Pons (tissue), 1 donor: Measurements from ENCODE around the gene TECTA.
A peak's percentile ranks its signal among the peaks of the same experiment; 100 is the strongest.

Experiments used
- DNase-seq: peaks from one replicate; pipeline ENCODE4 v3.0.0-alpha.2; 2016; ENCODE audit warnings: low spot score

The TECTA gene, protein sequence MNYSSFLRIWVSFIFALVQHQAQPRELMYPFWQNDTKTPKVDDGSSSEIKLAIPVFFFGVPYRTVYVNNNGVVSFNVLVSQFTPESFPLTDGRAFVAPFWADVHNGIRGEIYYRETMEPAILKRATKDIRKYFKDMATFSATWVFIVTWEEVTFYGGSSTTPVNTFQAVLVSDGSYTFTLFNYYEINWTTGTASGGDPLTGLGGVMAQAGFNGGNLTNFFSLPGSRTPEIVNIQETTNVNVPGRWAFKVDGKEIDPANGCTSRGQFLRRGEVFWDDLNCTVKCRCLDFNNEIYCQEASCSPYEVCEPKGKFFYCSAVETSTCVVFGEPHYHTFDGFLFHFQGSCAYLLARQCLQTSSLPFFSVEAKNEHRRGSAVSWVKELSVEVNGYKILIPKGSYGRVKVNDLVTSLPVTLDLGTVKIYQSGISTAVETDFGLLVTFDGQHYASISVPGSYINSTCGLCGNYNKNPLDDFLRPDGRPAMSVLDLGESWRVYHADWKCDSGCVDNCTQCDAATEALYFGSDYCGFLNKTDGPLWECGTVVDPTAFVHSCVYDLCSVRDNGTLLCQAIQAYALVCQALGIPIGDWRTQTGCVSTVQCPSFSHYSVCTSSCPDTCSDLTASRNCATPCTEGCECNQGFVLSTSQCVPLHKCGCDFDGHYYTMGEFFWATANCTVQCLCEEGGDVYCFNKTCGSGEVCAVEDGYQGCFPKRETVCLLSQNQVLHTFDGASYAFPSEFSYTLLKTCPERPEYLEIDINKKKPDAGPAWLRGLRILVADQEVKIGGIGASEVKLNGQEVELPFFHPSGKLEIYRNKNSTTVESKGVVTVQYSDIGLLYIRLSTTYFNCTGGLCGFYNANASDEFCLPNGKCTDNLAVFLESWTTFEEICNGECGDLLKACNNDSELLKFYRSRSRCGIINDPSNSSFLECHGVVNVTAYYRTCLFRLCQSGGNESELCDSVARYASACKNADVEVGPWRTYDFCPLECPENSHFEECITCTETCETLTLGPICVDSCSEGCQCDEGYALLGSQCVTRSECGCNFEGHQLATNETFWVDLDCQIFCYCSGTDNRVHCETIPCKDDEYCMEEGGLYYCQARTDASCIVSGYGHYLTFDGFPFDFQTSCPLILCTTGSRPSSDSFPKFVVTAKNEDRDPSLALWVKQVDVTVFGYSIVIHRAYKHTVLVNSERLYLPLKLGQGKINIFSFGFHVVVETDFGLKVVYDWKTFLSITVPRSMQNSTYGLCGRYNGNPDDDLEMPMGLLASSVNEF (N-terminal part only)

DNA sequence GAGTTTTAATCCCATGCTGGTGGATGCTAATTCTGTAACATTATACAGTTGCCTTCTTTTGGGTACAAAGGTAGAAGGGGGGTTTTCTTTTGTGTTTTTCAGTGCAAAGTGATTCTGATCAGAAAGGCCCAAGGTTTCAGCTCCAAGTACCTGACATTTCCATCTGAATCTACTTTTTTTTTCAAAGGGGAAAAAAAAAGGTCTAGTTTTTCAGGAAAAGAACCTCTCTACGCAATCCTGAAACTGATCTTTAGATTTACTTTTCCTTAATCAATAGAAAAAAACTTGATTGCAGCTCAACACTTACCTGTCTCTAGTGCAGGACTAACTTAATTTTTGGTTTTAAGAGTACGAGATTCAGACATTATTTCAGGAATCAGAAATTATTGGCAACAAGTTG is at the start of gene TECTA:
TSS of gene TECTA (plus strand) at position 301 of the 400 bp plus-strand sequence. CDS start 1,423 bp downstream, outside the sequence.
- no peak for DNase-seq

DNA sequence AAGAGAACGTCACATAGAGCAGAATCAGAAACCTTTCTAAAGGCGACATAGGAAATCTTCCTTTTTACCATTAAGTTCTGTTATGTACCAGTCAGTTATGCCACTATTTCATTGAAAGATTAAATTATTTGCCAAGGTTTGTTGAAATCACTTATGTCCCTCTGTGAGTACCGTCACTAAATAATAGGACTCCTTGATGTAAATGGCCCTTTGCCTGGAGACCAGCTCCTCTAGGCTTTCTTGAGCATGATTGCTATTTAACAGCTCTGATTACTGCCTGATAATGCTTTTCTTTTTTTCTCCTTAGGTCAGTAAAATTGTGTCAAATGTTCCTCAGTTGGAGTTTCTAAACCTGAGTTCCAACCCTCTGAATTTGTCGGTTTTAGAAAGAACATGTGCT is 47.8 kb upstream of the TECTA start:
- no peak for DNase-seq

DNA sequence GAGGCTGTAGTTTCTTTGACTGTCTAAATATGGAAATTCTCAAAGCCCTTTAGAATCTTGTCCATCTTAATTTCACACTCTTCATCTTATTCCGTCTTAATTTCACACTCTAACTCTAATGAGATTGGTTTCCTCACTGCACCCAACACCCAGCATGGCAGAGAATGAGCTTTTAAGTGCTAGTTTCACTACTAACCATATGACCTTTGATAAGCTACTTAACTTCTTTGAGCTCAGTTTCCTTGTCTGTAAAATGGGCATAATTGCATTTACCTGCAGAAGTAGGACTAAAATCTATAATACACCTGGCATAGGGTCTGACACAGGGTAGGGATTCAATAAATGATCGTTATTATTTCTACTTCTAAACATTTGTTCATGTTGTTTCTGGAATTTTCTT is 46.8 kb upstream of the TECTA start:
- no peak for DNase-seq

DNA sequence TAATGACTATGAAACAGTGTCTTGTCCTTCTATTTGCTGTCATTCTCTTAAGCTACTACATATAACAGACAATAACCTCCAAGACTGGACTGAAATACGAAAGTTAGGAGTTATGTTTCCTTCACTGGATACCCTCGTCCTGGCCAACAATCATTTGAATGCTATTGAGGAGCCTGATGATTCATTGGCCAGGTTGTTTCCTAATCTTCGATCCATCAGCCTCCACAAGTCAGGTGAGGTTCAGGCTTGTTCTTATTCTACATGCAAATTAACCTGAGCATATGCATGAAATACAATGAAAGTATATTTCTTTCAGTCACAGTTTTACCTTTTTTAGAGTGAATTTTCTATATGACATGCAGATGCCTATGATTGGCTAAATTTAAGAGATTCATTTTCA is 46.0 kb upstream of the TECTA start:
- DNase-seq = no peak

DNA sequence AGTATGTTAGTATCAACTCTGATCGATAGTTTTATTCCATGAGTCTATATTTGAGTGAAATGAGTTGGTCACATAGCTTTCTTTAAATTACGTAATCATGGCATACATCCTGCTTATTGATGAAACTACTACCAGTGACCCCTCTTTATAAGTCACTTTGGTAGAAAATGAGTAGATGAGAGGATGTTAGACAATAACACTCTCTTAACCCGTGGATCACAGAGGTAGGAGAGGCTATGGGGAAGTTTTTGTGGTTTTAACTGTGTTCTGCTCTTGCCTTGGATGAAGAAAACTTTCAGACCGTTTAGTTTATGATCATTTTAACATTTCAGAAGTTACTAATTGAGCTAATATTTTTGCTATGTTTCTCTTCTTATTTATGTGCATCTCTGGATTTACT is 43.1 kb upstream of the TECTA start:
- DNase-seq = no peak

DNA sequence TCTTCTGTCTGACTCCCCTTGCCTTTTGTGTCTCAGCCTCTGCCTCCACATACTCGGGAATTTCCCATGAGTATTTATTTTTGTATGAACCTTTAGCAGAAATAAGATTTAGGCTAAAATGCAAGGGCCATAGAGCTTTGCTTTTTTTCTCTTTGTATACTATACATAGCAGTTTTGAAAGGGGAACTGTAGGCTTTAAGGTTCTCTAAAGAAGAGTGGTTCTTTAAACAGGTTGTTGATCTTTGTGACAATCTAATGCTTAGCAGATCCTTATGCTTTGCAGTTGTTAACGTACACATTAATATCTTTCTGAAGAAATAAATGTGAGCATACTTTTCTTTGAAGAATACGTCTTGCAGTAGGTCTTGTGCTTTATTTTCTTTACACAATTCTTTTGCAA is 42.1 kb upstream of the TECTA start:
- DNase-seq = no peak

DNA sequence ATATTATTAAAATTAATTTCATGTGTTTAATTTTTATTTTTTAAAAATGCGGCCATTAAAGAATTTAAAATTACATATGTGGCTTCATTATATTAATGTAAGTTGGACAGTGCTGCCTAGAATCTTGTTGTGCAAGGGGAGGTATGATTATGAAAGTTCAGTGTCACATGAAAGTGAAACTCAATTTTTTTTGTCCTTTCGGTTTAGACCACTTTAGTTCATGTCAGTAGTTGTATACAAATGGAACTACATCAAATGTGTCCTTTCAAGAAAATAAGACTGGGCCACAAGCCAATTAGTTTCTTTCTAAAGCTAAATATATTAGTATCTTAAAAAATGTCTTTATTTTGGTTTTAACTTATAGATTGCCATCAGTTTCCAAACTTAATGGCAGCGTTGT is 41.4 kb upstream of the TECTA start:
- DNase-seq = no peak

DNA sequence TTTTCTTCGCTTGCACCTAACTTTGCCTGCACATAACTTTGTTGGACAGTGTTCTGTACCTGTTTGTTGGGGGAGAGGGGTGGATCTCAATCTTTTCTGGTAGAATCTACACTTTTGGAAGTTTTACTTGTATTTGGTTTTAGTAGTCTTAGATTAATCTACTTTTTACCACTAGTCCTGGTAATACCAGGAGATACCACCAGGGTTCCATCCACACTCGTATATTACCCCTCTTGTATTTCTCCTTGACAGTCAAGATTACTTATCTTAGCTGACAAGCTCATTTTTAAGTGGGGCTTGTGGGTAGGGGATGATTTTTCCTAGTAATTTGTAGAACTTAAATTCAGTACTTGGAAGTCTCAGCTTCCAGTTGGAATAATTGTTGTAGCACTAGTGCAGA is 37.3 kb upstream of the TECTA start:
- DNase-seq = no peak

DNA sequence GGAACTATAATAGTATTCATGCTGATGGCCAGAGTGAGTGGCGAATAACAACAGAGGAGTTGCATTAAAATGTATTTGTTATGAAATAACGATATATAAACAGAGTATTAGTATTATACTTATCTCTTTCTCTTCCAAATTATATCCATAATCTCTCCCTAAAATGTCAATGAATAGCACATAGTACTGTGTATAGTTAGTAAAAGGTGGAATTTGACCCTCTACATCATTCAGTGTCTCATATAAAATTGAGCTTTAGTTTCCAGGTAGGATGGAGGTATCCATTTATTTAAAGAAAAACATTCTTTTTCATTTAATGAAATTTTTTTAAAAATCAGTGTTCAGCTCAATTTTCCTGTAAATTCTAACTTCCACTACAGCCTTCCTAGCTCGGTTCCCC is 34.4 kb upstream of the TECTA start:
- no peak for DNase-seq

DNA sequence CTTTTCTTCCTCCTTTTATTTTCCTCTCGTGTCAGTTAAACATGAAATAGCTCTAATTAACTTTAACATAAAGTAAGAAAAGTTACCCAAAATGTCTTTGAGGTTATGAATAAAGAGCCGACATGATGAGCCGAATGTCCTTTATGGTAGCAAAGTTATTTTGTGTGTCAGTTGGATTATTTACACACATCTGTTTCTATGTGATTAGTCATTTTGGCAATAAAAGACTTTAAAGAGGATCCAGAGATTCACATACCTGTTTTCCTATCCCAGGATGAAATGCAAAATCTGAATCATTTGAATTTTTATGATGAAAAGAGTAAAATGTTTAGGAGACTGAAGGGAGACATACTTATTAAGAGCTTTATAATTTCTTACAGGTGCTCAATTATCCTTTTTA is 34.0 kb upstream of the TECTA start:
- DNase-seq = no peak

DNA sequence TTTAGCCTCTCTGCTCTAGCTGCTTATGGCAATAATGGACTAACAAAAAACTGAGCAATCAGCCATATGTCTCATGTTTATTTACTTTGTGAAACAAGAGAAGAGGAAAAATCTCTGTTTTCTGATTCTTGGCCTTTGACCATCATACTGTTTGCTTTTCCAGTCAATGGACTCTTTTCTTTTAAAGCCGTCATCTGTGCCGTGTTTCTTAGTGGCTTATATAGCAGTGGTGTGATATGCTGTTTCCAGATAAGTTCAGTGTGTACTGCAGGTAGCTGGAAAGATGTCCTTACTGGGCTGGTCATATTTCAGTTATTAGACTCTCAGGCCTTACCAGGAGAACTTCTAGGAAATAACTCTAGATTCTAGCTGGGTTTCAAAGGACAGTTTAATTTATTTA is 33.6 kb upstream of the TECTA start:
- DNase-seq = peak; percentile 60

DNA sequence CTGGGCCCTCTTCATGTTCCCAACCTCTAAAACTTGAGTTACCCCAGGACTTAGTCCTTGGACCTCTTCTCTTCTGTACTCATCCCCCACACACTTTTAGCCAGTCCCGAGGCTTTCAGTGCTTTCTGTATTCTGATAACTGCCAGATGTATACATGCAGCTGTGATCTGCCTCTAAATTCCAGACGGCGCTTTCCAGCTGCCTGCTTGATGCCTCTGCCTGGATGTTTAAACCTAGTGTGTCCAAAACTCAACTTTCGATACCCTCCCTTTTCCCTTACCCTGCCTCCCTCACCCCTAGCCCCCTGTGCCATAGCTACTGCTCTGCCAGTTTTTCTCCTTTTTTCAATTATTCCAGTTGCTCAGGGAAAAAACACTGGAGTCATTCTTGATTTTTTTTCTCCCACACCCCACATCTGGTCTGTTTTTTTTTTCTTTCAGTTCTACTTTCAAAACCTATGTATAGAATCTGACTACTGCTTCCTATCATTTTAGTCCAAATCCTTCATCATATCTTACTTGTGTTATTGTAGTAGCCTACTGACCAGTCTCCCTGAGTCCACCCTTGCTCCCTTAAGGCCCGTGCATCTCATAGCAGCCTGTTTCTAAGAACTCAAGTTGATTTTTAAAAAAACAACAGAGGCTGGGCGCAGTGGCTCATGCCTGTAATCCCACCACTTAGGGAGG is 32.9 kb upstream of the TECTA start:
- peak; percentile 21 for DNase-seq

DNA sequence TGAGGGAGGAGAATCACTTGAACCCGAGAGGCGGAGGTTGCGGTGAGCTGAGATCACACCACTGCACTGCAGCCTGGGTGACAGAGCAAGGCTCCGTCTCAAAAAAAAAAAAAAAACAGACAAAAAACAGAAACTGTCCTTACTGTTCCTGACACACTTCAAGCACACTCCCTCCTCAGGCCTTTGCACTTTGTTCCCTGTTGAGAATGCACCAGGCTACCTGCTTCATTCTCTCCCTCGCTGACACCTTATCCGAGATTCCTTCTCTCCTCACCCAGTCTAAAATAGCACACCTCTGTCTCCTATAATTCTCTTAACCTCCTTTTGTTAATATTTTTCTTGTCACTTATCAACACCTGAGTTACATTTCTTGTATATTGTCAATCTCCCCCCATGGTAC is 32.3 kb upstream of the TECTA start:
- no peak for DNase-seq

DNA sequence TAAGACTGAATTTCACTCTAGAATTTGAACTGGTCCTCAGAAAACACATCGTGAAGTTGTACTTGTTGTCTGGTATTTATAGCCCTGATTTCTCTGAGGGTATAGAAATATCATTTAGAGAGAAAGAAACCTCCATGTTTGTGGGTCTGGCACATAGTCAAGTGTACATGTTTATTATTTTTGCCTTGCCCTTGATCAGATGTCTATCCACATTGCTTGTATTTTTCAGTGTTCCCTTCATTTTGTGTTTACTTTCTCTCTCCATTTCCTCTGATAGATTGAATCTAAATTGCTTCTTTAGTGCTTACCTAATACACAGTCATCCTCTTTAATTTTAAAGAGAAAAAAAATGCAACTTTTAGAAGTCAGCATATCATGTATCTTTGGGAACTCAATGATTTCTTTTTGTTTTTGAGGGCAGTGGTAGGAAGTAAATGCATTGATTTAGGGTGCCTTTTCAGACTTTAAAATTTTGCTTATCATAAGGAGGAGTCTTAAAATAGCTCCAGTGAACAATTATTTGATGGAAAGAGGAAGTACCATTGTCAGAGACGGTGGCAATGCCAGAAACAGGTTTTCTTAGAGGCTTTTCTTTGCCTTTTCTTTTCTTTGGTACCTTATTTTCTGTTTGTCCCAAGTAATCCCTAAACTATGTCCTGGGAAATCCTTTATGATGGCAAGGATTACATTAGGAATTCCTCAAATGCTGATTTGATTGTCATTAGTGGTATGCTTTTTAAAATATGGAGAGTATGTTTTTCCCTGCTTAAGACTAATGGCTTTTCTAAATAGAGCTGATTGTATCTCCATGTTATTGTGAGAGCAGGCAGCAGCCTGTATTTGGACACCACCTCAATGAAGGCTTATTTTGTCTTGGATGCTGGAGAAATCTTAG is 29.8 kb upstream of the TECTA start:
- peak; percentile 9 for DNase-seq

DNA sequence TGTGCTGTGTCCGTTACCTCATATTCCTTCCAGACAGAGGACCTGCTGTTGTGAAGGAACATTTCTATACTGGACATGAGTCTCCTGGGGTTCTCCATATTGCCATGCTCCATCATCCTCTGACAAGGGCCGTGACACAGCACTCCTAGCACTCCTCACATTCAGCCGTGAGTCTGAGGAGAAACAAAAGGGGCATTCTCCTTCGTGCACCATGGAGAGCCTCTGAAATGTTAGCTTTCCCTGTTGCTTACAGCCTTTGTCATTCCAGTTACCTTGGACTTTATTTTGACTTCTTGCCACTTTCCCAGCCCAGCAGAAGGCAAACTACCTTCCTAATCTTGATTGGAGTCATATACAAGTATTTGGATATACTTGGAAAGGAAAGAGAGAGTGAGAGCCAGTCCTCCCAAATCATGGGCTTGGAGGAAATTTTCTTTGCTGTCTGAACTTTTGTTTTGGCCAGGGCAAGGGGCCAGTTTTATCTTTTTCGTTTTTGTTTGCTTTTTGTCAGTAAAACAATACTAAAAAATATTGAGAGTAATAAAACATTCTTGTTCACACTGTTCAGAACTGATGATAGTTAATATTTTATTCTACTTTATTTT is 29.1 kb upstream of the TECTA start:
- DNase-seq = peak; percentile 93

DNA sequence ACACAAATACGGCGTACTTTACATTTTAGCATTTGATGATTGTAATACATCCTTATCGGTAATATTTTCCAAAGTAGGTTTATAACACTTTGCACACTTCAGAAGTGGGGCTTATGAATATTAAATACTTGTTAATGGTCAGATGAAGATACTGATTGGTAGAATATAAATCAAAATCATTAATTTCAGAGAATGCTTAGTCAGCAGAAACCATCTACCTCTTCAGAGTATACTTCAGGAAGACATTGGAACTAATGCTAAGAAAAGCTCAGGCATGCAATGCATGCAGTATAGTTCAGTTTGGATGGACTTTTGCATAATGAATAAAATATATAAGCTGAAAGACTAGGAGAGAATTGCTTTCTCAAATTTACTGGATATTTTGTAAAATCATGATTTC is 19.7 kb upstream of the TECTA start:
- no peak for DNase-seq

DNA sequence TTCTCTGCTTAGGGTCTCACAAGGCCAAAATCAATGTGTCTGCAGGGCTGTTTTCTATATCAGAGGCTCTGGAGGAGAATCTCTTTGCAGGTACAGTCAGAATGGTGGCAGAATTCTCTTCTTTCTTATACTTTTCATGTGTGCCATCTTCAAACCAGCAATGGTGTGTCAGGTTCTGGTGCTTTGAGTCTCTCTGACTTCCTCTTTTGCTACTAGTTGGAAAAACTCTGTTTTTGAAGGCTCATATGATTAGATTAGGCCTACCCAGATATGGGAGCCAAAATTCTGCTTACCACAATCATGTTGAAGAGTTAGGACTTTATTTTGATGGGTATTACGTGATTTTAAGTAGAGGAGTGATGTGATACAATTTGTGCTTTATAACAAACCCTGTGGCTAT is 18.8 kb upstream of the TECTA start:
- DNase-seq = no peak

DNA sequence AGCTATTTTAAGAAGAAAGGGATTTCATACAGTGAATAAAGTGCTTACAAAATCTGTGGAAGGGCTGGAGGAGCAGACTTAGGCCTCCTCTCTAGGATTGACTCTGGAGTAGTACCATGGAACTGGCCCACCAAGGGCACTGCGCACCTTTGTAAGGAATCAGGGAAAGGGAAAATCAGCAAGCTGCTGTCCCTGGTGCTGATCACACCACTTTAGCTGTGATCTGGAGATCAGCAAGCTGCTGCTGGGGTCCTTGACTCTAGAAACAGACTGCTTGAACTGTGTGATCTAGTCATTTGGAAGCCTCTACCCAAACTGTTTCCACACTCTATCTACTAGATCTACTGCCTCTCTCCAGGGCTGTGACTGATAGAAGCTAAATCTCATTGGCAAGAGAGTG is 18.4 kb upstream of the TECTA start:
- no peak for DNase-seq

DNA sequence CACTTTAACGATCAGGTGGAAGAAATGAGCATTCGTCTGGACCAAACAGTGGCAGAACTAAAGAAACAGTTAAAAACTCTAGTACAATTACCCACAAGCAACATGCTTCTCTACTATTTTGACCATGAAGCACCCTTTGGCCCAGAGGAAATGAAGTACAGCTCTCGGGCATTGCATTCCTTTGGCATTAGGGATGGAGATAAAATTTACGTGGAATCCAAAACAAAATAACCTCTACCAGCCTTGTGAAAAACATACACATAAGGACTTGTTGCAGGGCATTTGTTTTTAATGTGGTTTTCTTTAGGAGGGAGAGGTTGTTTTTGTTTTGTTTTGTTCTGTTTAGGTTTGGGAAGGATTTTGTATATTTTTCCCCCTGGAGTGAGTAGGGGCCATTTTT is 14.2 kb upstream of the TECTA start:
- no peak for DNase-seq

DNA sequence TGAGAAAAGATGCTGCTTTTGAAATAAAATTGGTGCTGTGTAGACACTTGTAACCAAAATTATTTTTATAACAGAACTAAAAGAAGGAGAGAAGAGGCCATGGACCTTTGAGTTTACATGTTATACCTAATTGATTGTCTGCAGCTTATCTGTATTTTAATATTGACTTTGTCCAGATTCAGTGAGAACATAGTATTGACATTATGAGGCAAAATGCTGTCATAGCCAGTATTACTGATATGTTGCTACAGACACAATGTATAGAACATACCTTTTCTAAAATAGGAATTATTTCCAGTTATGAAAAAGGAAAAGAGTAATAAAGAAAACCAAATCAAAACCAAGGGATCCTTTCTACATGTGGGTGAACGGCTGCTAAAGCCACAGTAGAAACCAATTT is 11.5 kb upstream of the TECTA start:
- DNase-seq = no peak
